Ishikawa (cell line): ENCODE data around the gene MRPL53.

Experiments
- CEBPB ChIP-seq: IDR thresholded peaks from 2 replicates; pipeline ENCODE4 v1.6.1; 2012
- EGR1 ChIP-seq: IDR thresholded peaks from 2 replicates; pipeline ENCODE4 v1.6.1; 2012
- EP300 ChIP-seq: IDR thresholded peaks from 2 replicates; pipeline ENCODE4 v1.6.1; 2012; ENCODE audit warnings: borderline replicate concordance
- FOXM1 ChIP-seq: IDR thresholded peaks from 2 replicates; pipeline ENCODE4 v1.6.1; 2012; ENCODE audit warnings: low read depth, borderline replicate concordance
- MAX ChIP-seq: IDR thresholded peaks from 2 replicates; pipeline ENCODE4 v1.6.1; 2012
- NFIC ChIP-seq: IDR thresholded peaks from 2 replicates; pipeline ENCODE4 v1.6.1; 2012
- RAD21 ChIP-seq: IDR thresholded peaks from 2 replicates; pipeline ENCODE4 v1.6.1; 2012; ENCODE audit warnings: low read depth
- REST ChIP-seq: IDR thresholded peaks from 2 replicates; pipeline ENCODE4 v1.6.1; 2012; ENCODE audit warnings: low read depth, mild to moderate bottlenecking
- TAF1 ChIP-seq: IDR thresholded peaks from 2 replicates; pipeline ENCODE4 v1.6.1; 2012; ENCODE audit warnings: low read depth, mild to moderate bottlenecking
- TCF12 ChIP-seq: IDR thresholded peaks from 2 replicates; pipeline ENCODE4 v1.6.1; 2012; ENCODE audit warnings: low read depth
- USF1 ChIP-seq: IDR thresholded peaks from 2 replicates; pipeline ENCODE4 v1.6.1; 2012
- YY1 ChIP-seq: IDR thresholded peaks from 2 replicates; pipeline ENCODE4 v1.6.1; 2012; ENCODE audit warnings: low read depth
- ZBTB7A ChIP-seq: IDR thresholded peaks from 2 replicates; pipeline ENCODE4 v1.6.1; 2012; ENCODE audit warnings: low read depth

GRCh38 chr2:74447230-74447999 lies 25.1 kb downstream of the MRPL53 start:
- TF ChIP-seq RAD21 (no peak), USF1 (no peak), EGR1 (no peak), EP300 (no peak), CEBPB (no peak), REST (no peak), TAF1 (no peak), NFIC (no peak), YY1 (no peak), ZBTB7A (no peak), TCF12 (no peak), FOXM1 (no peak), MAX (no peak)
